Right ventricle myocardium inferior (tissue), 1 donor: ENCODE data around the gene SYNPO2L. TPM values are rescaled to one million over a fixed set of nuclear protein-coding genes. Genes with fewer than 3 reads are reported as not detected.
A peak's percentile ranks its signal among the peaks of the same experiment; 100 is the strongest.
"Not testable (repeated sequence)": the region's sequence is repeated elsewhere in the genome, so short reads cannot be mapped to it uniquely, and the experiment has no call there.

Experiments used
- ATAC-seq: fragments of 200-7000 bp; cut with Tn5 transposase; one replicate; pipeline ENCODE4 v1.9.1; 2020; ENCODE audit warnings: mild to moderate bottlenecking, moderate library complexity
- DNase-seq: peaks from one replicate; pipeline ENCODE4 v3.0.0; 2021; ENCODE audit errors: missing footprints
- intact Hi-C: fragments of 100-400 bp; cut with DNase I; formaldehyde crosslinking; loops from one replicate; pipeline ENCODE4 v1.11.0; 2022
- total RNA-seq: library from RNA; stranded (reverse); fragmentation: NEBNext Ultra II Directional; extraction: Animal tissue kit (Norgen Biotek cat#: 25700); gene quantifications from one replicate; pipeline ENCODE4 v1.2.1, GENCODE V29; 2021
- donor health status: DM: no; HTN: yes; CAD: no; lungs with severe emphysema.

SYNPO2L gene
- total RNA-seq, 1 donor from 2014 or later = 232 TPM

DNA sequence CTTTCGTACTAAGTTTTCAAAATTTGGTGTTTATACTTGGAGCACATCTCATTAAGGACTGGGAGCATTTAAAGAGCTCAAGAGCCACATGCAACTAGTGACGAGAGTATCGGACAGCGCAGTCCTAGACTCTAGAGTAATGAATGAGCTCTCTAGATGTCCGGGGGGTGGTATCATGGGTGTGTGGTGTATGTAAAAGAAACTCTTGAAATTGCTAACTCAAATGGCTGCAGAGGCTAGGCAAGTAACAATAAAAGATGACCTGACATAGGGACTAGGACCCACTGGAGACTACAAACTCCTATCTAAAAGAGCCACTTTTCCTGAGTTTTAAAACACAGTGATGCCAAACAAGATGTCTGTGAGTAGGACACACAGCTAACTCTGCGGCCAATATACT, 28.5 kb downstream of the SYNPO2L start:
- ATAC-seq (no peak), DNase-seq (no peak)
- intact Hi-C loops = loop anchor here (5.0 kb wide), 1 partner anchor 50 kb away; no protein-coding TSS in a partner anchor

DNA sequence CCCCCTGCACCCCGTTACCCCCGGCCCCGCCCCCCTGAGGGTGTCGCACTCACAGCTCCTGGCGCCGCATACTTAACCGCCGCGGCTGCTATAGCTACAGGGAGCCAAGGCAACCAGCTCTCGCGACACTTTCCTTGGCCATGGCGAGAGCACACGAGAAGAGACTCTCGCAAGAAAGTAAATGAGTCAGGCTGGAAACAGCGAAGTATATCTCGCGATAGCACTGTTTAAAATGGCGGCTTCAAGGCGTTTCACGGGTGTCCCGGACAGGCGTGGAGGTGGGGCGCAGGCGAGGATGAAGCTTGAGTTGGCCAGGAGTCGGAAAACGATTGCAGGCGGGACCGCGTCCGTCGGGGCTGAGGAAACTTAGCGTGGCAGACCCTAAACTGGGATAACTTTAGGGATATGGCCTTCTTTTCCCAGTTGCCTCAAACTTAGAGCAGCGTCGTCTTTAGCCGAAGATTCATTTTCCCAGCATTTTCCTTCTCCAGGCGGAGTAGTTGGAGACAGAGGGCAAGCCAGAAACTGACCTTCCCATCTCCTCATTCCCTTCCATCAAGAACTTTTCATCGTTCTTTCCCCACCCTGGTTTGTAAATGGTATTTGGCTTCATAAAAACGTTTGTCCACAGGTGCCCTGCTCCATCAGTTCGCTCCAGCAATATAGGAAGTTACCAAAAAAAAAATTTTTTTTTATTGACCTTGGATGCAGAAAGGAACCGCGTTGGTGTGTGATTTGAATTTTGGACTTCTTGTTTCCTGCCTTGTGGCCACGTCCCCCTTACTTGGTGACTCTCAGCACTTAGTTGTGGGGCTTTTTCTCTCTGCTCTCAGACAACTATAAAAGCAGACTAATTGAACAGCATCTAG, 29.7 kb downstream of the SYNPO2L start:
- peak; percentile 96 for DNase-seq
- ATAC-seq = peak; percentile 96
- intact Hi-C loops = loop anchor here (5.0 kb wide), 1 partner anchor 49 kb away; no protein-coding TSS in a partner anchor

DNA sequence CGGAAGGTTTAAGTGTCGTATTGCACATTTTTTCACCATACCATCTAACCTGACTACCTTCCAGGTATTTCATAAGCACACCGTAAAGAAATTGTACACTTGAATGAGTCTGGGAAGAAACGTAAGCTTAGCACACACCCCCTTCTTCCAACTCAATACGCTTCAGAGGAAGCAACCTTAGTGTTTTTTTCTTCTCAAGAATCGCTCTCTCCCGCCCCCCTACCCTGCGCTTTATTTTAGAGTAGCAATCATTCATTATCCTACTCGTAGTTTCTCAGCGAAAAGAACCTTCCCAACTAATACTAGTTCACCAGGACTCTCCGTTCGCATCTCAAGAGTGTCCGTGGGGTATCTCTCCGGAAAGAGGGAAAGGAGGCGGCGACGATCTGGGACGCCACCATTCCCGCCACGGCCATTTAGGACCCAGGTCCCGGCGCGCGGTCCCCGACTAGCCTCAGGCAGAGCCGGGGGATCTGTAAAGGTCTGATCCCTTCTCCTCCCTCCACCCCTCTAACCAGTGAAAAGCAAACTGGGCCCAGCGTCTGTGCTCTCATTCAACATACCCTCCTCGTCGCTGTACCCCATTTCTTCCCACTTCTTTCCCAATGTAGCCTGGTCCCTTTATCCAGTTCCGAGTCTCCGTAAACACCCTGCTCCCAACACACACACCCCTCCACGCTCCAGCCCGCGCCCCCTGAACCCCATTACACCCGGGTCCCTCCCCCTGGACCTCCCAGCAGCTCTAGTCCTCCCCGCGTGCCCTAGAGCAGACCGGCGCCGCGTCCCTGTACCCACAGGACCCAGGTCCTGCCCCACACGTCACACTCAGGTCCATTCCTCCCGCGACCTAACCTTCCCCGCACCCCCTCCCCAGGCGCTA, 30.6 kb downstream of the SYNPO2L start:
- no peak for DNase-seq
- intact Hi-C loops = loop anchor here (5.0 kb wide), 1 partner anchor 48 kb away; no protein-coding TSS in a partner anchor
- ATAC-seq = peak; percentile 73

DNA sequence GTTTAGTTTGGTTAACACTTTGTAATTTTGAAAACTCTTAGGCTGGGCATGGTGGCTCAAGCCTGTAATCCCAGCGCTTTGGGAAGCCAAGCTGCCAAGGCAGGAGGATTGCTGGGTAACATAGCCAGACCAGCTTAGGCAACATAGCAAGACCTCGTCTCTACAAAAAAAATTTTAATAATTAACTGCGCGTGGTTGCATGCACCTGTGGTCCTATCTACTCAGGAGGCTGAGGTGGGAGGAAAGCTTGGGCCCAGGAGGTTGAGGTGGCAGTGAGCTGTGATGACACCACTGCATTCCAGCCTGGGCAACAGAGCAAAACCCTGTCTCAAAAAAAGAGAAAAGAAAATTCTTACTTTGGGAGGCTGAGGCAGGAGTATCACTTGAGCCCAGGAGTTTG, 32.8 kb downstream of the SYNPO2L start:
- intact Hi-C loops = no loop called here
- no peak for ATAC-seq
- DNase-seq = no peak

DNA sequence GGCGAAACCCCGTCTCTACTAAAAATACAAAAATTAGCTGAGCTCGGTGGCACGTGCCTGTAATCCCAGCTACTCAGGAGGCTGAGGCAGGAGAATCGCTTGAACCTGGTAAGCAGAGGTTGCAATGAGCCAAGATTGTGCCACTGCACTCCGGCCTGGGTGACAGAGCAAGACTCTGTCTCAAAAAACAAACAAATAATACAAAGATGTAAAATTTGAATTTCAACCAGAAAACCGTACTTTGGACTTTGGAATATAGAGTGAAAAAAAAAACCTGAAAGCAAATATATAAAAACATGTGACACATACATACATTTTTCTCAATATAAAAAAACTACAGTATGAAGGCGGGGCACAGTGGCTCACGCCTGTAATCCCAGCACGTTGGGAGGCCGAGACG, 34.9 kb downstream of the SYNPO2L start:
- ATAC-seq, DNase-seq, intact Hi-C loops: not testable (repeated sequence)

DNA sequence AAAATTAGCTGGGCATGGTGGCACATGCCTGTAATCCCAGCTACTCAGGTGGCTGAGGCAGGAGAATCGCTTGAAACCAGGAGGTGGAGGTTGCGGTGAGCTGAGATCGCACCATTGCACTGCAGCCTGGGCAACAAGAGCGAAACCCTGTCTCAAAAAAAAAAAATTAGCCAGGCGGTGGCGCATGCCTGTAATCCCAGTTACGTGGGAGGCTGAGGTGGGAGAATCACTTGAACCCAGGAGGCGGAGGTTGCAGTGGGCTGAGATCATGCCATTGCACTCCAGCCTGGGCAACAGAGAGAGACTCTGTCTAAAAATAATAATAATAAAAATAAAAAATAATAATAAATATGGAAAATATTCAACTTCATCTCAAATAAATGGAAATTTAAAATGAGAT, 38.7 kb downstream of the SYNPO2L start:
- ATAC-seq, intact Hi-C loops, DNase-seq: not testable (repeated sequence)

DNA sequence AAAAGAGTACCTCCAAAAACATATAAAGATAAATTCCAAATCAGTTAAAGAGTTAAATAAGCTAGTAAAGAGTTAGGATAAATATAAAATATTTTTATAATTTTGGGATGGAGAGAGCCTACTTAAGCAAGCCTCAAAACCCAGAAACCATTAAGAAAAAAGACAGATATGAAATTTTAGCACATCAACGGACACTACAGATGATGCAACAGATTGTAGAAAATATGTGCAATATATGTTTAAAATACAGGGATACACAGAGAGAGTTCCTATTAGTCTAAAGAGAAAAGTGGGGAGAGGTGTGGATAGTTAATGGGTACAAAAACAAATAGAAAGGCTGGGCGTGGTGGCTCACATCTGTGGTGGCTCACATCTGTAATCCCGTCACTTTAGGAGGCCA, 41.1 kb downstream of the SYNPO2L start:
- no peak for DNase-seq
- no peak for ATAC-seq
- intact Hi-C loops = no loop called here

DNA sequence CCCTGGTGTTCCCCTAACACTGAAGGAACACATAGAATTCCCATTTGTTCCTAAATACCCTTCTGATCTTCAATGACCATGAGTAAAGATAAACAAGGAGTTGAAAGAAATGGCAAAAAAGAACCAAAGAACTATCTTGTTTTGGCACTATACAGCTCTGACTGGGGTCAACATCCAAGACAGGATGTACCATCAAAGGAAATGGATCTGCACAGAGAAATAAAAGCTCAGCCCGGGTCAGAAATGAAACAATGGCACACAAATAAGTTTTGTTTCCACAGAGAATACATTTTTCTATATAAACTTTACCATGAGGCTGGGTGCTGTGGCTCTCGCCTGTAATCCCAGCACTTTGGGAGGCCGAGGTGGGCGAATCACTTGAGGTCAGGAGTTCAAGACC, 46.7 kb downstream of the SYNPO2L start:
- DNase-seq (no peak), ATAC-seq (no peak)
- intact Hi-C loops = no loop called here

DNA sequence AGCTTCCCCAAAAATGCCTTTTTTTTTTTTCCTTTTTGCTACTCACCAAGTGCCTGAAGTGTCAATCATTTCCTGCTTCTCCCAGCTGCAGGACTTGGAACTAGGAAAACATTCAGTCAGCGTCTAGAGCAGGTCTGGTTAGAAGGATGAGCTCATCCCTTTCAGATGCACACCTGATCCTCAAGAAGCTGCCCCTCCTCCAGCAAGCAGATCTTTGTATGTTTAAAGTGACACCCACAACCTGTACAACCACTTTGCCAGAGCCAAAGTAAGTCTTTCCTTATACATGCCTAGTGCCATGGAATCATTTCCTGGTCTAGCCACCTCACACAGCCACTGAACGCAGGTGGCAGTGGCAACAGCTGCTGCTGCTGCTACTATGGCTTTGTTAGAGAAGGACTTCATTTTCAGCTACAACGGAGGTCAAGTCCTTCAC, 54.3 kb downstream of the SYNPO2L start:
- ATAC-seq (no peak), DNase-seq (no peak)
- intact Hi-C loops = no loop called here

DNA sequence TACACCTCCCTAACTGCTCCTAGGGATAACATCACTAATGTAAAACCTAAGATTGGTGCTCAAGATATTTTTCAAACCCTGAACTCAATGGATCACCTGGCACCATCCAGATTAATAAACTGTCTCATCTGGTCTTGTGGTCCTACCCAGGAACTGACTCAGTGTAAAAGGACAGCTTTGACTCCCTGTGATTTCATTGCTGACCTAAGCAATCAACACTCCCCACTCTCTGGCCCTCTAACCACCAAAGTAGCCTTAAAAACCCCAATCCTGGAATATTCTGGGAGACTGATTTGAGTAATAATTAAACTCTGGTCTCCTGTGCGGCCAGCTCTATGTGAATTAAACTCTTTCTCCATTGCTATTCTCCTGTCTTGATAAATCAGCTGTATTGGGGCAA, 58.5 kb downstream of the SYNPO2L start:
- DNase-seq (no peak), ATAC-seq (no peak)
- intact Hi-C loops = no loop called here

Other genes with a start within 250 kb of the SYNPO2L start
- gene ANXA7, start 242.0 kb downstream of the SYNPO2L start, total RNA-seq = 113 TPM
- gene MSS51, start 222.5 kb downstream of the SYNPO2L start, total RNA-seq = 3.5 TPM
- gene PPP3CB, start 160.0 kb downstream of the SYNPO2L start, total RNA-seq = 62.9 TPM
- 29.7 TPM for gene USP54, start 64.7 kb downstream of the SYNPO2L start, total RNA-seq
- gene MYOZ1, start 14.6 kb downstream of the SYNPO2L start, total RNA-seq = 0.51 TPM
- 2.6 TPM for gene AGAP5, start 42.1 kb upstream of the SYNPO2L start, total RNA-seq
- gene SEC24C, start 88.3 kb upstream of the SYNPO2L start, total RNA-seq = 46.4 TPM
- 30.8 TPM for gene CHCHD1, start 126.0 kb upstream of the SYNPO2L start, total RNA-seq
- gene ZSWIM8, start 129.6 kb upstream of the SYNPO2L start, total RNA-seq = 45.3 TPM
- 10.5 TPM for gene NDST2, start 155.6 kb upstream of the SYNPO2L start, total RNA-seq
- 11.7 TPM for gene CAMK2G, start 218.5 kb upstream of the SYNPO2L start, total RNA-seq